ENCODE results near the gene UVSSA. TPM values are rescaled to one million over a fixed set of nuclear protein-coding genes. Genes with fewer than 3 reads are reported as not detected.
"Not testable (repeated sequence)": the region's sequence is repeated elsewhere in the genome, so short reads cannot be mapped to it uniquely, and the experiment has no call there.

UVSSA gene
- total RNA-seq, 1 donor from 2014 or later, result 21.9 TPM

DNA sequence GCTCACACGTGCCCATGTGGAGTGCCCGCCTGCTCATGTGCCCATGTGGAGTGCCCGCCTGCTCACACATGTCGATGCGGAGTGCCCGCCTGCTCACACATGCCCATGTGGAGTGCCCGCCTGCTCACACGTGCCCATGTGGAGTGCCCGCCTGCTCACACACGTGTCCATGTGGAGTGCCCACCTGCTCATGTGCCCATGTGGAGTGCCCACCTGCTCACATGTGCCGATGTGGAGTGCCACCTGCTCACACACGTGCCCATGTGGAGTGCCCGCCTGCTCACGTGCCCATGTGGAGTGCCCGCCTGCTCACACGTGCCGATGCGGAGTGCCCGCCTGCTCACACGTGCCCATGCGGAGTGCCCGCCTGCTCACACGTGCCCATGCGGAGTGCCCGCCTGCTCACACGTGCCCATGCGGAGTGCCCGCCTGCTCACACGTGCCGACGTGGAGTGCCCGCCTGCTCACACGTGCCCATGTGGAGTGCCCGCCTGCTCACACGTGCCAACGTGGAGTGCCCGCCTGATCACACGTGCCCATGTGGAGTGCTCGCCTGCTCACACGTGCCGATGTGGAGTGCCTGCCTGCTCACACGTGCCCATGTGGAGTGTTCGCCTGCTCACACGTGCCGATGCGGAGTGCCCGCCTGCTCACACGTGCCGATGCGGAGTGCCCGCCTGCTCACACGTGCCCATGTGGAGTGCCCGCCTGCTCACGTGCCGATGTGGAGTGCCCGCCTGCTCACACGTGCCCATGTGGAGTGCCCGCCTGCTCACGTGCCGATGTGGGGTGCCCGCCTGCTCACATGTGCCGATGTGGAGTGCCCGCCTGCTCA, 47.8 kb downstream of the UVSSA start:
- intact Hi-C loops (cut with micrococcal nuclease), result not testable (repeated sequence)

DNA sequence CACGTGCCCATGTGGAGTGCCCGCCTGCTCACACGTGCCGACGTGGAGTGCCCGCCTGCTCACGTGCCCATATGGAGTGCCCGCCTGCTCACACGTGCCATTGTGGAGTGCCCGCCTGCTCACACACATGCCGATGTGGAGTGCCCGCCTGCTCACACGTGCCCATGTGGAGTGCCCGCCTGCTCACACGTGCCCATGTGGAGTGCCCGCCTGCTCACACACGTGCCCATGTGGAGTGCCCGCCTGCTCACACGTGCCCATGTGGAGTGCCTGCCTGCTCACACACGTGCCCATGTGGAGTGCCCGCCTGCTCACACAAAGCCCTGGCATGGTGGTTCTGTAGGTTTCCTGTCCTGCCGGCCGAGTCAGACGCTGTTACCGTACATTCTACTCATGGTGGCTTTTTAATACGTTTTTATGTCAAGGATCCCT, 48.4 kb downstream of the UVSSA start:
- intact Hi-C loops (cut with micrococcal nuclease), result not testable (repeated sequence)

DNA sequence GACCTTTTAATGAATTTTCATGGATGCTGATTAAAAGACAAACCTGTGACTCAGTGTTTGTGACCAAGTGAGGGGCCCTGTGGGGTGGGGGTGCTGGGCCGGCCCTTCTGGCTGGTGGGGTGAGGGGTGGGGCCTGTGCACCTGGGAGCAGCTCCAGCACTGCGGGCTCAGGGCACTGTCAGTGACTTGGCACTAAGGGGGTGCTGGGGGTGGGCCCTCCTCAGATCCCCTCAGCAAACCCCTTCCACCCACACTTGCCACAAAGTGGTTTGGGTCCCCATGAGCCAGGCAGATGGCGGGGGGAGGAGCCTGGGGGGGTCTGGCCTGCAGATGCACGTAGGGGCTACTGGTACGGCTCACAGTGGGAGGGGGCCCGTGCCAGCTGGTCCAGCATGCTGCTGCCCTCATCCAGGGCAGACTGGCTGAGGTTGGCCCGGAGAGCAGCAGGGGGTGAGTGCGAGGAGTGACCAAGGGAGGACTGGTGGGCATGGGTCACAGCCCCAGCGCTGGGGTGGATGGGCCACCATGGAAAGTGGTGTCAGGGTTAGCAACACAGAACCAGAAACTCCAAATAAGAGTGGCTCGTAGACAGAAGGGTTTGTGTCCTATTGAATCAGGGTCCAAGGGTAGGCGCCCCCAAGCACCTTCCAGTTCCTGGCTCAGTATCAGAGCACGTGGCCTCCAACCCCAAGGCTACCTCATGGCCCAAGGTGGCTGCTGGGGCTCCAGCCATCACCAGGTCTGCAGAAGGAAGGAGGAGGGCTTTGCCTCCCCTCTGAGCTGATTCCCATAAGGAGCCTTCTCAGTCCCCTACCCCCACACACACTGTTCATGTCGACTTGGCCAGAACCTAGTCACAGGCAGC, 49.2 kb downstream of the UVSSA start:
- intact Hi-C loops (cut with micrococcal nuclease), result no loop called here

DNA sequence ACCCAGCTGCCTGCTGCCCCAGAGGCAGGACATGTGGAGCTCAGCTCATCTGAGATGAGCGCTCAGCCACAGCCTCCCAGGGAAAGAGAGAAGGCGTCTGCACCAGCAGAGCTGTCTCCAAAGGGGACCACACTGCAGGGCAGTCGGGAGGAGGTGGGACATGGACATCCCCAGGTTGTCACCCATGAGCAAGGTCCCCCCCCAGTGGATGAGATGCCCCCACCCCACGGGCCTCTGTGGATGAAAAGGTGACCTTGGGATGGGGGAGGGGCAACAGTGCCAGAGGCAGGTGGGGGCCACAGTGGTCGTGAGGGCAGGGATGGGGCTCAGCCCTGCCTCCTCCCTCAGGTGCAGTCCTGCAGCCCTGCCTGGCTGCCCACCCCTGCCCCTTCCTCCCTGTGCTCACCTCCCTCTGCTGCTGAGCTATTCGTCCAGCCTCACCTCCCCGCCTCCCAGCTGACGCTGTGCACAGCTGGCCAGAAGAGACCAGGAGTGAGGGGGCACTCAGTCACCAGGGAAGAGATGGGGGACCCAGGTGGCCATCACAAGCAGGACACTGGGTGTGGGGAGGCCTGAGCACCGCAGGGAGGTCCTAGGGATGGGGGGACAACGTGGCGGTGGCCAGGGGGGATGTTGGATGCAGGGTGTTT, 49.9 kb downstream of the UVSSA start:
- intact Hi-C loops (cut with micrococcal nuclease), result no loop called here

DNA sequence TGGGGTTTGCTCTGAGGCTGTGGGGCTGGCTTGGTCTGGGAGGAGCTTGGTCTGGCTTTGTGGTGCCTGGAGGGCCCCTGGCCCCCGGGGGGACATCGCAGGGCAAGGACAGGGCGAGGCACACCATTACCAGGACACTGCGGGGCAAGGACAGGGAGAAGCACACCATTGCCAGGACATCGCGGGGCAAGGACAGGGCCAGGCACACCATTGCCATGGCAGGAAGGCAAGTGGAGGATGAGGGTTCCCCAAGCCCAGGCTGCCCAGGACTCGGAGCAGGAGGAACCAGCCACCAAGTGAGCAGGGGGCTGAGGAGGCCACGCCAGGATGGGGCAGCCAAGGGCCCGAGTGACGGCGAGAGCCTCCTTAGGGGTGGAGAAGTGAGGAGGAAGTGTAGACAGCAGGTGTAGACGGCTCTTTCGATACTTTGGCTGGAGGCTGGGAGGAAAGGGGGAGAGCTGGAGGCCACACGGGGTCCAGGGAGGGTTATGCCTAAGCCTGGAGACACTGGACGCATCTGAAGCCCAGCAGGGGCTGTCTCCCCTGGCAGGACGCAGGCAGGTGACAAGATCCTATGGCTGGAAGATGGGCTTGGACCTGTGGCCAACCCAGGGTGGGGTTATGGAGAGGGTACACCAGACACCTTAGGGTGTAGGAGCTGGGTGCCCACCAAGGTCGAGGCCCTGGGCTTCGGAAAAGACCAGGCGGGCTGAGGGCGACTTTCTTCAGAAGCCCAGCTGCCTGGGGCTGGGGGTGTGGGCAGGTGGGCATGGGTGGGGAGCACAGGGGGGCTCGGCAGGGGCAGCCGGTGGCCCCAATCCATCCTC, 51.9 kb downstream of the UVSSA start:
- intact Hi-C loops (cut with micrococcal nuclease), result no loop called here

DNA sequence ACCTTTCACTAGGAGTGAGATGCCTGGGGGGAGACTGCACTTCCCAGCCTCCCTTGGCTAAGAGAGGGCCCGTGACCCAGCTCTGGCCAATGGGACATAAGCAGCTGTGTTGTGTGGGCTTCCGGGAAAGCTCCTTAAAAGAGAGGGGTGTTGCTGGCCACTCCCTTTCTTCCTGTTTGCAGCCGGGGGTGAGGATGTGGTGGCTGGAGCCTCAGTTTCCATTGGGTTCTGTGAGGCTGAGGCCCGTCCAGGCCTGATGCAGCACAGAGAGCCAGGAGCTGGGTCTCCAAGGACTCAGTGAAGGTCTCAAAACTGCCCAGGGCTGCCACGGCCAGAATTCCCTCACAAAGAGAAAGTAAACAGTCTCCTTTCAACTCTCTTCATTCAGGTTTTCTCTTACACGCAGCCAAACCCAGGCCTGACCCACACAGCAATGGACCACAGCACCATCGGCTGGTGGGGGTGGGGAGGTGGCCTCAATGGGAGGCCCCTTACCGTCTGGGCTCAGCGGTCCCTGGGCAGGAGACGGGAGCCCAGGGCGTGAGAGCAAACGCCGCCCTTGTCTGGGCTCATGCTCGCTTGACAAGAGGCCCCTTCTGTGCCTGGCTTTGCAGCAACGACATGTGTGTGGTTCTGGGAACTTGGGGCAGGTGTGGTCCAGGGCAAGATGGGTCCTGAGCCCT, 52.6 kb downstream of the UVSSA start:
- intact Hi-C loops (cut with micrococcal nuclease), result no loop called here

DNA sequence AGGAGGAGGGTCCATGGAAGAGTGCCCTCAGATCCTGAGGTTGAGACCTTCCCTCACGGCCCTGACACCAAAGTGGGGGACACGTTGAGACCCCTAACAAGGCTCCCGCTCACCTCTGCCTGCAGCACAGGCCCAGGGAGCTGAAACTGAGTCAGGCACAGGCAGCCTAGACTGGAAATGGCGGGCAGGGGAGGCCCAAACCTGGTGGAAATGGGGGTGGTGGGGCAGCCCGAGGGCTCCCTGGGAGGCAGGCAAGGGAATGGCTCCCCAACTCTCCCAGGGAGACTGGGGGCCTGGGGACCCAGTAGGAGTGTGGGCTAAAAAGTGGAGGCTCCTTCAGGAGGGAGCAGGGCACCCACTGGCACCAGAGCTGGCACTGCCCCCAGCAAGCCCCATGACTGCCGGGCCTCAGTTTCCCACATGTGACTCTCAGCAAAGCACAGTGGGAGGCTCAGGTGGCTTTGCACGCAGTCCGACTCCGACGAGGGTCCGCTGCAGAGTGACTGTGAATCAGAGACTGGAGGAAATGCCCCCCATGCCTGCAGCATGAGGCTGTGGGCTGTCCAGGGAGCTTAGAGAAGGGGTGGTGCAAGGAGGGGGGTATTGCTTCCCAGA, 53.3 kb downstream of the UVSSA start:
- intact Hi-C loops (cut with micrococcal nuclease), result no loop called here

DNA sequence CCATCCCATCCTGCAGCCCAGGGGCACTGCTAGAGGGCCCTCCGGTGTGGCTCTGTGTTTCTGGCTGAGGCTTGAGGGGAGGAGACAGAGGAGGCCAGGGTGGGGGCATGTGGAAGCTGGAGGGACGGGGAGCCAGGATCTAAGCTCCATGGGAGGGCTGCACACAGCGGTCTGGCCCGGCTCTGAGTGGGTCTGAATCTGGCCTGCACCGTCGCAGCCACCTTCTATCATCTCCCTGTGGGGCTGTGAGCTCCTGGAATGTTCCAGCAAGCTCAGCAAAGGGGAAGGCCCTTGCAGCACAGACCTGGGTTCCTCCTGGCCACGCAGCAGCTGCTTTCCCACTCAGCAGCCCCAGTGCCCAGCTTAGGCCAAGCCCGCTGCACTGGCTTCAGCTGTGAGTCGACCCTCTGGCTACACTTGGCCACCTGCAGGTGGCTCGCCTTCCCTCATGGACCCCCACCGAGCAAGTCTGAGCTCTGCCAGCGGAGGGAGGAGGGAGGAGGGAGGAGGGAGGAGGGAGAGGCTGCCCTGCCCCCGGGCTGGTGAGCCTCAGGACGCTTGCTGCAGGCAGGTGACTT, 53.9 kb downstream of the UVSSA start:
- intact Hi-C loops (cut with micrococcal nuclease), result no loop called here

DNA sequence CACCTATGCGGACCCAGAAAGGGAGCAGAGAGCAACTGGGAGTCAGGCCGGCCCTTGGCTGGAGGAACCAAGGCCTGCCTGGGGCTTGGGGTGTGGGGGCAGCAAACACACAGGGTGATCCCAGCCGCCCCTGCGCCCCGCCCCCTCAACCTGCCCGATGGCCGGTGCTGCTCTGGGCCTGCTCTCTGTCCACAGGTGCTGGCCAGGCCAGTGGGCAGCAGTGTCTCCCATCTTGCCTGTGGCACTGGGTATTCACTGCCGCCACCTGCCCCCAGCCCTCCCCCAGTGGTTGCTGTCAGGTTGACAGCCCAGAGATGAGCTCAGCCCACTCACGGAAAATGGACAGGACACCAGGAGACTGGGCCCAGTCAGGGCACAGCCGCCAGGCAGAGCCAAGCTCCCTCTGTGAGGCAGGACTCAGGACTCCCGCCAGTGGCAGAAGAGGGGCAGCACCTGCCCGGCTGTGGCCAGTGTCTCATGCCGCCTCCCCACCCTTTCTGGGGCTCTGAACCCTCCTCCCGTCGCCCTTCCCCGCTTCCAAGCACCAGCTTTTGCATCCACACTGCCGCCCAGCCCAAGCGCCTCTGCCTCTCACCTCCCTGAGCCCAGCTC, 54.5 kb downstream of the UVSSA start:
- intact Hi-C loops (cut with micrococcal nuclease), result no loop called here

DNA sequence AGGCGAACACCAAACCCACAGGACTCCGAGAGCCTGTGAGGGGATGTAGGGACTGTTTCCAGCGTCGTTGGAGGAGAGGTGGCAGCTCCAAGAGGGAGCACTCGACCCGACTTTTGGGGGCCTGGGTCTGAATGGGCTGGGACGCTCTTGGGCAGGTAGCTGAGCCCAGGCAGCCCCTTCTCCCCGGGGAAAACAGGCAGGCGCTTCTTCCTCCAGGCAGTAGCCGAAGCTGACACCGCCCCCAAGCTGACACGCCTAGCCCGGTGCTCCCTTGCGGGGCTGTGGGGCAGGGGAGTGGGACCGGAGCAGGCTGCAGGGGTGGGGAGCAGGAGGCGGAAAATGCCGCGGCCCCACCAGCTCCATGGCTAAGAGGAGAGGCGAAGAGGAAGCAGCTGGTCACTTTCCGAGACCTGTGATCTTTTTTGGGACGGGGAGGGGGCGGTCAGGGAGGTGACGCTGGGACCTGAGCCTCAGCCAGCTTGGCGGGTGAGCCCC, 55.1 kb downstream of the UVSSA start:
- intact Hi-C loops (cut with micrococcal nuclease), result no loop called here

DNA sequence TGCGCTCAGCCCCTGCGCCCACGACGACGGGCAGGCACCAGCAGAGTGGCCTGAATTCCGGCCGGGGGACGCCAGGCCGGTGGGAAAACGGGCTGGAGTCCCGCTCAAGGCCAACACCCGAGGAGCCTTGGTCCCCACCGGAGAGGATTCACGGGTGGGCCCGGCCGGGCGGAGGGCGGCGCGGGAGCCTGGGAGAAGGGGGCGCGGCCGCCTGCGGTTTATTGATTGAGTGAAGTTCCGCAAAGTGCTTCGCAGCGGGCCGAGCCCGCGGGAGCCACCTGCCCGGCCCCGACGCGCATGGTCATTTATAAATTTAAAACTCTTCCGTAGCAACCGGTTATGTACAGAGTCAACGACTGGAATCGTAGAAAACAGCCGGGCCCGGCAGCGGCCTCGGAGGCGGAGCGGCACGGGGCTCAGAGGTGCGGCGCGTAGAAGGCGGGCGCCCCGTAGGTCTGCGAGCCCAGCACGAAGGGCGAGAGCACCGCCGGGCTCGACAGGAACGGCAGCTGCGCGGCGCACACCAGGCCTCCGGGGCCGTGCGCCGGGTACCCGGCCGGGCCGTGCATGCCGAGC, 55.6 kb downstream of the UVSSA start:
- intact Hi-C loops (cut with micrococcal nuclease), result no loop called here

DNA sequence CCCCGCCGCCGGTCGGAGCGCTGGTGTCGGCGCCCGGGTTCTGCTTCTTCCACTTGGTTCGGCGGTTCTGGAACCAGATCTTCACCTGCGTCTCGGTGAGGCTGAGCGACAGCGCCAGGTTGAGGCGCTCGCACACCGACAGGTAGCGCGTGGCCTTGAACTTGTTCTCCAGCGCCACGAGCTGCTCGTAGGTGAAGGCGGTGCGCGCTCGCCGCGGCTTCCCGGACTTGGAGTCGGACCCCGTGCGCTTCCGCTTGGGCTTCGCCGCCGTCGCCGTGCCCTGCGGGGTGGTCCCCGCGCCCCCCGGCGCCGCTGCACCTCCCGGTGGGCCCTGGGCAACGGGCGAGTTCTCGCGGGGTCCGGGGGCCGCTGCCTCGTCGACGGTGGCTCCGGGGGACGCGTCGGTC, 56.2 kb downstream of the UVSSA start:
- intact Hi-C loops (cut with micrococcal nuclease), result no loop called here

DNA sequence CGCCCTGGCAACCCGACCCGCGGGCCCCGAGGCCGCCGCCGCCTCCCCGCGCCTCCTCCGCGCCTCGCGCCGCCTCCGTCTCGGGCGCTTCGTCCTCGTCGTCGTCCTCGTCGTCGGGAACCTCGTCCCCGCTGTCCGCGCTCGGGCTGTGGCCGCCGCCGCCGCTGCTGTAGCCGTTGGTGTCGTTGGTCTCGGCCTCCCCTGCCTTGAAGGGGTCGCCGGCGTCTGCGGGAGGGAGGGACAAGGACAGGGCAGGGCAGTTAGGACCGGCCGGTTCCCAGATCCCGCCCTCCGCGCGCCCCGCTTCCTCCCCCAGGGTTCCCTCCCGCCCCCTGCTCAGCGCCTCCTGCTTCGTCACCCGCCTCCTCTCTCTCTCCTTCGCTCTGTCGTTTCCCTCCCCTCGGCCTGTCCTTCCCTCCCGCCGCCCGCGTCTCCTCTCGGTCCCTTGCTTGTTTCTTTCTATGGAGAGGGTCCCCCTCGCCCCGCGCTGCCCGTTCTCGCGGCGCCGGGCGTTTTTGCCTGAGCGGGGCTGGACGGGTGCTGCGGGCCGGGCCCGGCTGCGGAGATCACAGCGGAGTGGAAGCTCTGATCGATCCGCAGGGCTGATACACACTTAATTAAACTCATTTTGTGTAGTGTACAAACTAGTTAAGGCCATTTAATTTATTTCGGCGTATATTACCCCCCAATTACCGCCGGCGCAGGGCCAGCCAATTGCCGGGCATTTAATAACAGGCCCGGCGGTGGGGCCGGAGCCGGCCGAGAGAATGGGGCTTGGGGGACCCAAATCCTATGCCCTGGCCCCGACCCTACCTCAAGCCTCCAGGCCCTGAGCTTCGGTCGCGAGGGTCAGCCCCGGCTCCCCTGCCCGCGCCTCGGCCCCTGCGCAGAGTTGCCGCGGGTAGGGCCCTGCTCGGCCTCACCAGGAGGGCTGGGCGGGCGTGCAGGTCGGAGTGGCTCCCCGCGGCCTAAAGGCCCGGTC, 56.9 kb downstream of the UVSSA start:
- intact Hi-C loops (cut with micrococcal nuclease), result no loop called here

DNA sequence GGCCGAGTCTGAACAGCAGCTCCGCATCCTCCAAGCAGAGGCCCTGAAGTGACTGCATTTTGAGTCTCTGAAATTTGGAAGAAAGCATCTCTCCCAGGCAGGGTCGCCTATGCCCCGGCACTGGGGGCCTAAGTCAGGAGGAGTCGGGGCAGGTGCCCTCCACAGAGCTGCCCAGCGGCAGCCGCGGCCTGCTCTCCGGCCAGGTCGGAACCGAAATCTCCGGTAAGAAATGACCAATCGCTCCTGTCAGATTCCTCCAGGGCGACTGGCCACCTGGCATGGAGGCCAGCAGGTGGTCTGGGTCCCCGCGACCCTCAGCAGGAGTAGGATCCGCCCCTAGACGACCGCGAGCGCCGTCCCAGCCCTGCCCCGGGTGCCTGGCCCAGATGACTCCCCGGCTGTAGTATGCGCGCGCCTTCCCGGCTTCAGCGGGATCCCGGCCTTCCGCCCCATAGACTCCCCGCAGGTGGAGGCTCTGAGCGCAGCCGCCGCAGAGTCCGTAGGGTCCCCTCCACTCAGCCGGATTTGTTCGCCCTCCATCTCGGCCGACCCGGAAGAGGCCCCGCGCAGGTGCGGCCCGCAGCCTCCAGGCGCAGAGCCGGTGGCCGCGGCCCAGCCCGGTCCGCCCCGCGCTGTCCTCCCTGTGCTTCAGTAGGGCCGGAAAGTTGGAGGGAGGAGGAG, 57.7 kb downstream of the UVSSA start:
- intact Hi-C loops (cut with micrococcal nuclease), result no loop called here

DNA sequence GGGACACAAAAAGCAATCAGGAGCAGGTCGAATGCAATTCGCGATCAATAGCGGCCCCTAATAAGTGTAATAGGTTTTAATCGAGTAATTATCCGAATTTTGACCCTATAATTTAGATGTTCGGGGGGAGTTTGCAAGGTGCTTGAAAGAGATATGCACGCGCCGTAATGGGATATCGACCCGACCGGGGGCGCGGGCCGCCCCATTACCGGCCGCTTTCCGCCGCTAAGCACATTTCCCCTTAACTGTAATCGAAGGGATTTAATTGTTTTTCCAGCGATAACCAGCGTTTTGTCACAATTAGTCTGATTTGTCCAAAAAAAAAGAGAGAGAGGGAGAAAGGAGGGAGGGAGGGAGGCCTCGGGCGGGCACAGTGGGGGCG, 58.2 kb downstream of the UVSSA start:
- intact Hi-C loops (cut with micrococcal nuclease), result no loop called here

DNA sequence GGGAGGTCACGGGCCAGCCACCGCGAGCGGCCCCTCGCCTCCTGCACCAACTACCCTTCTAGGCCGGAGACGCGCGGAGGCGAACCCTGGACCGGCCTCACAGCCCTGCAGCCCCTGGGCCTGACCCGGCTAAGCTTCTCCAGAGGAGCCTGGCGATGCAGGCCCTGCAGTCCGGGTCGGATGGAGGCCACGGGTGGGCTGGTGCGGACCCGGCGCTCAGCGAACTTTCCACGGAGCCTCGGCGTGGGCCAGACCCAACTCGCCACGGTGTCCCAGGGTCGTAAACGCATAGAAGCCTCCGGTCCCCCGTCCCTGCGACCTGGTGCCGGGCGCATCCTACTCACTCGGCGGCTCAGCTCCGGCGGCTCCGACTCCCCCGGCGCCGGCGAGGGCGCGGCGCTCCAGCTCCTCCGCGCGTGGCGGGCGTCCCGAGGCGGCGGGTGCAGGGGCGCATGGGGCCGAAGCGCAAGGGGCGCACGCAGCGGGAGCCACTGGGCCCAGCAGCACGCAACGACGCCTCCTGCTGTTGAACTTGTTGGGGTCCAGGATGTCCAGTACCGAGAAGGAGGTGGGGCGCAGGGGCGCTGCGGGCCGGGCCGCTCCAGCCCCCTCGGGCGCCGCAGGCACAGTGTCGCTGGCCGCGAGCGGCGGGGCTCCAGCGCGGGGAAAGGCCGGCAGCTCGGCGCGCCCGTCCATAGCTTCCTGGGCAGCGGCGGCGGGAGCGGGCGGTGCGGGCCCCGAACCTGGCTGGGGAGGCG, 58.8 kb downstream of the UVSSA start:
- intact Hi-C loops (cut with micrococcal nuclease), result no loop called here
